H1 (cell line): ENCODE data around the gene CERT1. TPM values are rescaled to one million over a fixed set of nuclear protein-coding genes. Genes with fewer than 3 reads are reported as not detected.

ENCODE experiments used
- CTCF ChIA-PET: fragments of 300-600 bp; sonication (Branson Sonifier 250); formaldehyde crosslinking; loops from one replicate; lab custom pipeline; 2021; ENCODE audit not compliant: partially characterized antibody; lab: Charles Lee
- POLR2A ChIA-PET: fragments of 300-600 bp; sonication (Branson Sonifier 250); formaldehyde crosslinking; loops from one replicate; lab custom pipeline; 2021; ENCODE audit warnings: inconsistent platforms; ENCODE audit not compliant: partially characterized antibody; lab: Charles Lee
- DNase-seq, 2 experiments: peaks; one replicate each; pipeline versions ENCODE4 v3.0.0 to v3.0.0-alpha.2; 2010 to 2022; ENCODE audit warnings: low spot score in 2 of 2, low read depth in 1 of 2, mixed read lengths in 1 of 2
- FAIRE-seq: peaks from 2 replicates; lab custom pipeline; 2011; peaks lifted over from hg19 to GRCh38; lab: Jason Lieb, UNC
- H2AFZ ChIP-seq: 2 replicates; pipeline ENCODE4 v1.8.1; 2012; ENCODE audit warnings: low read length, inconsistent platforms
- H2AK5ac ChIP-seq: 2 replicates; pipeline ENCODE4 v1.6.1; 2013; ENCODE audit warnings: low read depth, low read length
- H2BK120ac ChIP-seq: replicated peaks from 2 replicates; pipeline ENCODE3; 2013; ENCODE audit warnings: low read depth, low read length, inconsistent platforms
- H2BK12ac ChIP-seq: 2 replicates; pipeline ENCODE4 v1.6.1; 2013; ENCODE audit warnings: low read depth, low read length
- H2BK15ac ChIP-seq: 2 replicates; pipeline ENCODE4 v1.6.1; 2013; ENCODE audit warnings: low read length
- H2BK20ac ChIP-seq: 2 replicates; pipeline ENCODE4 v1.6.1; 2013; ENCODE audit warnings: low read length
- H2BK5ac ChIP-seq: 2 replicates; pipeline ENCODE4 v1.6.1; 2013; ENCODE audit warnings: low read depth, low read length
- H3K14ac ChIP-seq: 2 replicates; pipeline ENCODE4 v1.6.1; 2013; ENCODE audit warnings: inconsistent platforms; ENCODE audit not compliant: insufficient read length
- H3K18ac ChIP-seq: 2 replicates; pipeline ENCODE4 v1.6.1; 2013; ENCODE audit warnings: low read length; ENCODE audit errors: extremely low read depth
- H3K23ac ChIP-seq: 2 replicates; pipeline ENCODE4 v1.6.1; 2013; ENCODE audit warnings: inconsistent platforms; ENCODE audit not compliant: insufficient read length
- H3K23me2 ChIP-seq: 2 replicates; pipeline ENCODE4 v1.6.1; 2013; ENCODE audit warnings: low read depth, low read length
- H3K27ac ChIP-seq: 2 replicates; pipeline ENCODE4 v1.6.1; 2011; ENCODE audit warnings: low read depth, low read length, inconsistent platforms
- H3K27me3 ChIP-seq, 4 experiments: replicated peaks in 1 of 4; 1 replicate in 1 of 4; 2 replicates in 3 of 4; pipeline versions ENCODE4 v1.6.1 to v1.8.1; 2011 to 2013; ENCODE audit warnings: low read length in 3 of 4, mild to moderate bottlenecking in 3 of 4, inconsistent platforms in 2 of 4, mixed read lengths in 2 of 4, moderate library complexity in 1 of 4; ENCODE audit not compliant: control insufficient read depth in 3 of 4, insufficient read depth in 3 of 4; ENCODE audit errors: extremely low read depth in 1 of 4
- H3K36me3 ChIP-seq, 4 experiments: 2 replicates each; pipeline versions ENCODE4 v1.6.1 to v1.8.1; 2011 to 2013; ENCODE audit warnings: mild to moderate bottlenecking in 4 of 4, low read length in 3 of 4, moderate library complexity in 2 of 4, control low read depth in 1 of 4, inconsistent platforms in 1 of 4; ENCODE audit not compliant: insufficient read depth in 4 of 4, control insufficient read depth in 2 of 4
- H3K4ac ChIP-seq: replicated peaks from 2 replicates; pipeline ENCODE3; 2013; ENCODE audit warnings: low read length, low read depth, mixed read lengths, inconsistent platforms; ENCODE audit not compliant: insufficient read length
- H3K4me1 ChIP-seq, 4 experiments: replicated peaks in 1 of 4; 1 replicate in 1 of 4; 2 replicates in 3 of 4; pipeline versions ENCODE4 v1.6.1 to v1.8.1; 2011 to 2013; ENCODE audit warnings: low read length in 3 of 4, inconsistent platforms in 2 of 4, mixed read lengths in 1 of 4; ENCODE audit not compliant: insufficient read depth in 4 of 4, control insufficient read depth in 3 of 4
- H3K4me2 ChIP-seq, 2 experiments: 2 replicates each; pipeline versions ENCODE4 v1.6.1 to v1.8.1; 2011 to 2013; ENCODE audit warnings: low read depth in 2 of 2, low read length in 2 of 2, control low read depth in 1 of 2, inconsistent platforms in 1 of 2, mild to moderate bottlenecking in 1 of 2; ENCODE audit not compliant: insufficient read depth in 1 of 2
- H3K4me3 ChIP-seq, 4 experiments: fragments of 200-600, 300-600 bp in 1 of 4; sonication (generic), shearing (Covaris generic), sonication (Bioruptor Twin) in 1 of 4; 2 replicates each; pipeline versions ENCODE4 v1.5.1 to v1.8.1; 2011 to 2016; ENCODE audit warnings: low read length in 4 of 4, low read depth in 3 of 4, control low read depth in 2 of 4, inconsistent platforms in 2 of 4, mild to moderate bottlenecking in 2 of 4, mixed read lengths in 1 of 4, moderate library complexity in 1 of 4; ENCODE audit not compliant: insufficient read depth in 2 of 4; ENCODE audit errors: extremely low read depth in 1 of 4
- H3K56ac ChIP-seq: replicated peaks from 2 replicates; pipeline ENCODE3; 2013; ENCODE audit warnings: low read depth, mild to moderate bottlenecking, mixed read lengths, low read length, inconsistent platforms; ENCODE audit not compliant: insufficient read length
- H3K79me1 ChIP-seq: 2 replicates; pipeline ENCODE4 v1.6.1; 2013; ENCODE audit warnings: low read depth, low read length, control low read depth
- H3K79me2 ChIP-seq, 2 experiments: 2 replicates each; pipeline versions ENCODE4 v1.6.1 to v1.8.1; 2012 to 2013; ENCODE audit warnings: low read length in 2 of 2, mild to moderate bottlenecking in 2 of 2, inconsistent platforms in 1 of 2; ENCODE audit not compliant: insufficient read depth in 2 of 2, control insufficient read depth in 1 of 2
- H3K9ac ChIP-seq, 4 experiments: replicated peaks in 1 of 4; 1 replicate in 1 of 4; 2 replicates in 3 of 4; pipeline versions ENCODE4 v1.6.1 to v1.8.1; 2011 to 2013; ENCODE audit warnings: low read depth in 3 of 4, low read length in 3 of 4, control low read depth in 2 of 4, mild to moderate bottlenecking in 2 of 4, moderate library complexity in 2 of 4, inconsistent platforms in 1 of 4; ENCODE audit errors: extremely low read depth in 1 of 4
- H3K9me3 ChIP-seq, 2 experiments: 2 replicates each; pipeline versions ENCODE4 v1.6.1 to v1.8.1; 2012 to 2013; ENCODE audit warnings: mild to moderate bottlenecking in 2 of 2, moderate library complexity in 2 of 2, control low read depth in 1 of 2, inconsistent platforms in 1 of 2, low read depth in 1 of 2, low read length in 1 of 2, mixed read lengths in 1 of 2; ENCODE audit not compliant: insufficient read depth in 2 of 2
- H4K20me1 ChIP-seq, 2 experiments: replicated peaks in 1 of 2; 2 replicates each; pipeline versions ENCODE3 to v1.8.1; 2011 to 2013; ENCODE audit warnings: inconsistent platforms in 2 of 2, low read length in 2 of 2, mild to moderate bottlenecking in 1 of 2; ENCODE audit not compliant: insufficient read depth in 2 of 2, control insufficient read depth in 1 of 2
- H4K5ac ChIP-seq: 2 replicates; pipeline ENCODE4 v1.6.1; 2013; ENCODE audit warnings: low read length, low read depth, mixed read lengths, inconsistent platforms; ENCODE audit not compliant: insufficient read length
- H4K8ac ChIP-seq: 2 replicates; pipeline ENCODE4 v1.8.0; 2013; ENCODE audit warnings: mild to moderate bottlenecking, moderate library complexity, low read length, inconsistent platforms; ENCODE audit not compliant: insufficient read depth; ENCODE audit errors: extremely low read depth
- H4K91ac ChIP-seq: replicated peaks from 2 replicates; pipeline ENCODE3; 2013; ENCODE audit warnings: low read length, mixed read lengths, inconsistent platforms; ENCODE audit not compliant: insufficient read length
- CHD2 ChIP-seq: IDR thresholded peaks from 2 replicates; pipeline ENCODE4 v1.6.1; 2012; ENCODE audit warnings: low read length, improper control_type of control experiment
- JUN ChIP-seq: IDR thresholded peaks from 2 replicates; pipeline ENCODE4 v1.6.1; 2011; ENCODE audit warnings: low read depth, mild to moderate bottlenecking, improper control_type of control experiment, low read length
- NANOG ChIP-seq: IDR thresholded peaks from 2 replicates; pipeline ENCODE4 v1.6.1; 2011; ENCODE audit warnings: low read length, low read depth, mild to moderate bottlenecking, inconsistent platforms; ENCODE audit not compliant: insufficient read depth, poor library complexity, severe bottlenecking
- WGBS, 2 experiments: shearing (Covaris generic) in 1 of 2; methylation state at CpG; one replicate each; pipeline versions ENCODE4 v1.1.6 to v1.1.7; 2013 to 2015; ENCODE audit warnings: low lambda C conversion rate in 2 of 2, mixed read lengths in 2 of 2, inconsistent platforms in 1 of 2, low coverage in 1 of 2, missing lambda C conversion rate in 1 of 2; ENCODE audit not compliant: insufficient replicate concordance in 2 of 2, insufficient coverage in 1 of 2, insufficient read length in 1 of 2; ENCODE audit errors: extremely low coverage in 1 of 2, missing lambda C conversion rate in 1 of 2; 5-methylcytosine and 5-hydroxymethylcytosine counted together
- polyA plus RNA-seq, 7 experiments: library from polyadenylated mRNA; depleted of rRNA in 3 of 7; stranded (reverse) in 5 of 7; unstranded in 2 of 7; fragments of >200 nt in 5 of 7; fragments of 200-250 nt in 2 of 7; gene quantifications; 1 replicate in 5 of 7; 2 replicates in 1 of 7; 4 replicates in 1 of 7; pipeline versions ENCODE4 v1.2.1 to v1.2.3, GENCODE V29; 2011 to 2013; ENCODE audit warnings: missing spikeins in 2 of 7, mixed read lengths in 2 of 7
- total RNA-seq: library from RNA; stranded (reverse); fragmentation: NEBNext Ultra II Directional; extraction: Animal tissue kit (Norgen Biotek cat#: 25700); gene quantifications from 2 replicates; pipeline ENCODE4 v1.2.1, GENCODE V29; 2021
- TF ChIP-seq, protein P1 (sequence below): IDR thresholded peaks from 2 replicates; pipeline ENCODE4 v1.6.1; 2011; ENCODE audit warnings: low read depth, mild to moderate bottlenecking, low read length; ENCODE audit not compliant: insufficient read depth

Gene CERT1
- total and polyA plus RNA-seq, 2 of the 8 experiments (the other 6 are each of a cell fraction or from before 2014, with no cell fraction given) = 7.8 to 55.3 TPM

DNA sequence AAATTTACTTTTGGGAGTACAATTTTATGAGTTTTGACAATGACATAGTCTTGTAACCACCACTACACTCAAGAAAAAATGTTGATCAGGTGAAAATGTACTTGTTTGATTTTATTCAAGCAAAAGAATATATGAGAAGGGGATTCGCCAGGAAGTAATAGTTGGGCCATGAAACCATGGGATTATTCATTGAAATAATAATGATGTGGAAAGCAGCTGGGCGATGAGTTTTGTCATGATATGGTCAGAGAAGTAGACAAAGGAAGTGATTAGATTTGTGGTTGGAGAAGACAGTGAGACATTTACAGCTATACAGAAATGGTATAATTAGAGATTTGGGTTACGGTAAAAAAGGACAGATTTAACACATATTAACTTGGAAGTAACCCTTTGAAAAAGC, 163.2 kb downstream of the CERT1 start:
- H4K91ac ChIP-seq = no peak overlapping the region
- FAIRE-seq (no peak), DNase-seq (no peak)
- no peak overlapping the region for H3K23ac ChIP-seq
- no peak overlapping the region for H2BK20ac ChIP-seq
- H3K27me3 ChIP-seq = no peaks in the 10 kb centered on the region
- H3K14ac ChIP-seq = no peak overlapping the region
- no peak overlapping the region for H2BK12ac ChIP-seq
- H2BK15ac ChIP-seq = no peak overlapping the region
- no peak overlapping the region for H3K4ac ChIP-seq
- no peaks in the 10 kb centered on the region for H3K23me2 ChIP-seq
- TF ChIP-seq JUN (no peak), NANOG (no peak), CHD2 (no peak)
- TF ChIP-seq, protein P1, sequence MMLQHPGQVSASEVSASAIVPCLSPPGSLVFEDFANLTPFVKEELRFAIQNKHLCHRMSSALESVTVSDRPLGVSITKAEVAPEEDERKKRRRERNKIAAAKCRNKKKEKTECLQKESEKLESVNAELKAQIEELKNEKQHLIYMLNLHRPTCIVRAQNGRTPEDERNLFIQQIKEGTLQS = no peak
- H3K36me3 ChIP-seq = peaks cover 50 to 98% (median 72%) of the 10 kb centered on the region in 4 experiments
- no peak overlapping the region for H3K4me2 ChIP-seq
- H2BK5ac ChIP-seq = no peak overlapping the region
- H2AK5ac ChIP-seq = no peak overlapping the region
- H2AFZ ChIP-seq = no peak overlapping the region
- WGBS, 2 experiments = 92% methylated on average over 3 of the region's 3 CpGs; no CpG with 5 or more reads in 1 of the 2 experiments
- H3K79me1 ChIP-seq = no peaks in the 10 kb centered on the region
- no peak overlapping the region for H4K5ac ChIP-seq
- ChIA-PET POLR2A (interaction anchor here (0.6 kb wide), 1 partner anchor 1235 kb away, joined by 4 read pairs; no protein-coding TSS in a partner anchor), CTCF (no interaction called here)
- no peaks in the 10 kb centered on the region for H3K9me3 ChIP-seq
- H3K27ac ChIP-seq = no peak overlapping the region
- H3K4me3 ChIP-seq = no peak overlapping the region
- H3K56ac ChIP-seq = no peak overlapping the region
- no peak overlapping the region for H4K8ac ChIP-seq
- no peak overlapping the region for H3K18ac ChIP-seq
- no peak overlapping the region for H3K9ac ChIP-seq
- peaks cover 0 to 49% of the 10 kb centered on the region in 2 experiments; a peak in 3 of 4 replicates for H3K79me2 ChIP-seq
- H2BK120ac ChIP-seq = no peak overlapping the region
- no peaks in the 10 kb centered on the region for H3K4me1 ChIP-seq
- peaks cover 4 to 7% of the 10 kb centered on the region in 2 experiments for H4K20me1 ChIP-seq
